GM12891 (cell line): ENCODE results near the gene RBMS3.

ENCODE experiments used
- DNase-seq: peaks from one replicate; pipeline ENCODE4 v3.0.0; 2011; ENCODE audit warnings: low spot score; ENCODE audit not compliant: insufficient read length
- FAIRE-seq: peaks from 2 replicates; lab custom pipeline; 2011; peaks lifted over from hg19 to GRCh38; lab: Jason Lieb, UNC
- PAX5 ChIP-seq: IDR thresholded peaks from 2 replicates; pipeline ENCODE4 v1.6.1; 2011; ENCODE audit warnings: low read length, moderate library complexity, mild to moderate bottlenecking; ENCODE audit not compliant: insufficient read depth, severe bottlenecking
- POLR2A ChIP-seq: IDR thresholded peaks from 2 replicates; pipeline ENCODE4 v1.6.1; 2011; ENCODE audit warnings: low read depth, low read length, control low read depth
- POLR2AphosphoS5 ChIP-seq: IDR thresholded peaks from 2 replicates; pipeline ENCODE4 v1.6.1; 2011; ENCODE audit warnings: low read depth, low read length, control low read depth
- POU2F2 ChIP-seq: IDR thresholded peaks from 2 replicates; pipeline ENCODE4 v1.6.1; 2011; ENCODE audit warnings: low read depth, mild to moderate bottlenecking, control low read depth, low read length, moderate library complexity
- SPI1 ChIP-seq: IDR thresholded peaks from 2 replicates; pipeline ENCODE4 v1.6.1; 2011; ENCODE audit warnings: low read depth, low read length, control low read depth
- TAF1 ChIP-seq: IDR thresholded peaks from 2 replicates; pipeline ENCODE4 v1.6.1; 2011; ENCODE audit warnings: low read depth, low read length, control low read depth

Gene RBMS3

DNA sequence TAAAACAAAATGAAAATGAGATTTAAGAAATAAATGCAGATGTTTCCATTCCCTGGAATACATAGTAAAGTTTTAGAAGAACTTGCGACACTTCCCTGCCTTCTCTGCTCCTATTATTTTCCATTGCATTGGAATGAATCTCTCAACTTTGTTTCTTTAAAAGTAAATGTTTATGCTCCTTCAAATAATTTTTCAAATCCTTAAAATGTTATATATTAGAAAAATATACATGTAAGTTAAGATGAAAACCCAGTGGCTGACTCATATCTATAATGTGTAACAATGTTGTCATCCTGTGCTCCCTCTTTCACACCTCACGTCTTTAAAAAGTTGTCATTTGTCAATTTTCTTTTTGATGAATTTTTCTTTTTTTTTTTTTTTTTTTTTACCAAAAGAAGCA lies 3.6 kb downstream of the RBMS3 start:
- FAIRE-seq (no peak), DNase-seq (no peak)
- TF ChIP-seq POLR2AphosphoS5 (no peak), TAF1 (no peak), POLR2A (no peak), SPI1 (no peak), PAX5 (no peak), POU2F2 (no peak)

DNA sequence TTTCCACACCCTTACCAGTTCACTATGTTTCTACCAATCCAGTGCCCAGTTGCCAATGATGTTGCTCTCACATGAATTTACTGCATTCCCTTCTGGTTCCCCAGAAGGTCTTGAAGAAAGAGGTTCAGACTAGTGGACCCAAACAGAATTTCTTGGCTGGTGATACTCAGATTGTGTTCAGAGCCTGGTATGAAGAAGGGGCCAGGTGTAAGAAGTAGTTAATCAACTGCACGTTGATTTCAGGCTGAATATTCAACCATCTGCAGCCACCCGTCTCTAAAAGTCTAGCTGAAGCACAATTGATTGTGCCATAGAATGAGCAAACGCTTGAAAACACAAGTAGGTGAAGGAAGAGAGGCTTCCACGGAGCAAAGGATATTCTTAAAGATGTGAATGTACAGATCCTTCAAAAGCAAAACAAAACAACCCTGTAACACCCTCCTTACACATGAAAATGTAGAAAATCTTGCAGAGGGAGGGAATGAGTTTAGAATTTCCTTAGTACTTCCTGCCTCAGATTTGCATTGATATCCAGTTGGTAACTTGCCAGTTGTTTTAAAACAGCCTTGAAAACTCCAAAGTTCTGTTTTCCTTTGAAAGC lies 4.7 kb downstream of the RBMS3 start:
- FAIRE-seq (peak; percentile 9), DNase-seq (no peak)

DNA sequence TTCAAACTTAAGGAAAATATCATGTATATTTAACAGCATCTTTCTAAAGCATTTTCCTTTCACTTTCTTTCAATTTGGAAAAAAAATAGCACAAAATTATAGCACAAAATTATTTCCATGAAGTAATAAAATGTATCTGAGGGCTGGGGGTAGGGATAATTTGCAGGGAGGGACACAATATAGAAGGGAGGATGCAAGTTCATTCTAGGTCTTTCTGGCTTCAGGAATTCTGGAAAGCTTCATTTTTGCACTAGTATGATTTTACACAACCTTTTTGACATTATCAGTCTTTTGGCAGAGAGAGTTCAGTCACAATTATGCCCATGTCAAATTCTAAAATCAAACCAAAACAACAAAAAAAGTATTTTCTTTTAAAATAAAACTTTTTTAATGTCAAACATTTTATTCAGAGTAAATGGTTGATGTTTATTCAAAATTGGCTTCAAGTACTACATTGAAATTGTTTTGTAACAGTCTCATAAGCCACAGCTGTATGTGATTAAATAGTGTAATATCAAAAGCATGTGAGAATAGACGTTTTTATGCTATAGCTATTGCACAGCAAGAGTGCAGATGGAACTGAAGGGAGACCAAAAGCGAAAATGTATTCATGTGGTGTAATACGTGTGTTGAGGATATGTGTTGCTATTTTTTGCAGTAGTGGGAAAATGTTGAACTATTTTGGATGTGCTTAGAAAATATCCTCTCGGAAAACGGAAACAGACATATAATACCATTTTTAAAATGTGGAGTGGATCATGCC lies 5.8 kb downstream of the RBMS3 start:
- FAIRE-seq (peak; percentile 5), DNase-seq (no peak)

More for the DNA sequence above, 4.7 kb downstream of the RBMS3 start:
- no peak for TF ChIP-seq POLR2A
- no peak for TF ChIP-seq TAF1
- no peak for TF ChIP-seq SPI1
- no peak for TF ChIP-seq POLR2AphosphoS5
- TF ChIP-seq POU2F2 = no peak
- TF ChIP-seq PAX5 = no peak

DNA sequence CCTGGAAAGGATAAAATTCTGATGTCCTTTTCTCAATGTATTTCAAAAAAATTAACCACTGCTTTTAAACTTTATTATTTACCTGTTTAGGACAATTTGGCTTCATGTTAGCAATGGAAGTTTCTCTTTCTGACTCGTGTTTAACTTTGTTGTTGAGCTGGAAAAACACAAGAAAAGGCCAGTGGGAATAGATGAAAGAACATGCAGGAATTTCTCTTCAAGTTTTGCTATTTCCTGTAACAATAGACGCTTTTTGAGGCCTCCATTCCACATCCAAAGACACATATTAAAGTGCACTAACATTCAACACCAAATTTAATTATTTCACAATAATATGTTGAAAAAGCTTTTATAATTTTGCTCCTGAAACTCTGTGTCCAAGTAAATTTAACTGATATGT lies 9.7 kb downstream of the RBMS3 start:
- TF ChIP-seq POLR2AphosphoS5 = no peak
- TF ChIP-seq POLR2A = no peak
- TF ChIP-seq POU2F2 = no peak
- no peak for TF ChIP-seq SPI1
- DNase-seq (no peak), FAIRE-seq (no peak)

More for the DNA sequence above, 5.8 kb downstream of the RBMS3 start:
- TF ChIP-seq POU2F2 (no peak), POLR2A (no peak), PAX5 (no peak), SPI1 (no peak), TAF1 (no peak), POLR2AphosphoS5 (no peak)

DNA sequence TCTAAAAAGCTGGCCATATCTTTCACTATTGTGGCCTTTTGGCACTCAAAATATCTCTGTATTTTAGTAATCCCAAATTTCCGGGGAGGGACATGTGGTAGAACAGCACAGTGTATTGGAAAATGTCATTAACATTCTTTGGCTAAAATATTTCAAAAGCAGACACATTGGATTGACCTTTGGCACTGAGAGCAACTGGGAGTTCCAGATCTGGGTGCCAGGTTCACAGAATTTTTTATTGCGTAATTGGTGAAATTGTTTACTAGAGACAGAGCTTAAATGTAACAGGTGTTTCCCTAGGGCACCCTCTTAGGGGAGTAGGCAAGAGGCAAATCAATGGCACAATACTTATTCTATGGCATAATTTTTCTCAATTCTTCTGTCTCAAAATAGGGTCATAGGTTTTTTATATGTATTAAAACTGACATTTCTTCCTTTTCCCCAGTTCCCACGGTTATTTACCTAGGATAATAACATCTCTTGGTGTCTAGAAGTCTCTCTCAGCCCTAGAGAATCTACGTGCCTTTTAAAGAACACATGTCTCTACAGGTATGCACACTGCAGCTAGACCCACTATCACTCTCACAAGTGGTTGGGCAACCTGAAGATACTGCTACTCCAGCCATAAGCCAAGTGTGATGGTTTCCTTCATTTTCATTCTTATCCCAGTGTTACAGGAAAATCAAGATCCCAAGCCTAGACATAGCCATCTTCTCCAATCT lies 10.6 kb downstream of the RBMS3 start:
- DNase-seq (no peak), FAIRE-seq (no peak)
- TF ChIP-seq POLR2A (no peak), TAF1 (no peak), POLR2AphosphoS5 (no peak), POU2F2 (no peak), PAX5 (no peak), SPI1 (no peak)

DNA sequence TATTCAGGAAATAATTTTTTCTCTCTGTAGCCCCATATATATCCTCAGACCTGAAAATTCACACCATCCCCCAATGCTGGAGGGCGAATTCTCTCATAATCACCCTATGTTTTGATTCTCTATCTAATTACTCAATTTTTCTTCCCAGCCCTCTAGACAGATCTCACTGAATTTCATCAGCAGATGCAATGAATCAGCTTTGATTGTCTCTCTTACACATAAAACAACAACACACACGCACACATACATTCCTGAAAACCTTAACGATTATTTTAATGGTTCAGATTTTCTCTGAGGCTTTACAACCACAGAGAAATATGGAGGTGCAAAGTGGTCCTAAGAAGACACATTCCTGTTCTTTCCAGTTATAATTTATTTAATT lies 11.1 kb downstream of the RBMS3 start:
- FAIRE-seq = no peak
- no peak for TF ChIP-seq POLR2A
- TF ChIP-seq POU2F2 = no peak
- no peak for TF ChIP-seq PAX5
- no peak for TF ChIP-seq SPI1
- no peak for TF ChIP-seq TAF1
- no peak for TF ChIP-seq POLR2AphosphoS5
- DNase-seq = no peak

DNA sequence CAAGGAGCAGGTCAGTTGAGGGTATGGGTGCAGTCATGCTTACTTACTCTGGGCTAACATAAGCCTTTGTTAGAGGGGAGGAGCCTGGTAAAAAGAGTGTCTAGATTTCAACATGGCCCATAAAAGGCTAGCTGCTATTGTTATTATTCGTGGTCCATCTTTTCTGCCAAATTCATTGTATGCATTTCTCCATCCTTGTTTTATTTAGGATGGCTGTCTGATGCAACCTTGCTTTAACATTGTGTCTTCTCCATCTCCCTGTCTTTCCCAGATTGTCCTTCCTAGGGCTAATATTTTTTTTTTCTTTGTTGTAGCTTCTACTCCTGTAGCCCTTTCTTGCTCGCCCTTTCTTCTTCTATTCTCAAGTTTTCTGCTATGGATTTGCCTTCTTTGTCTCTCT lies 12.6 kb downstream of the RBMS3 start:
- DNase-seq (no peak), FAIRE-seq (no peak)
- TF ChIP-seq POLR2AphosphoS5 (no peak), PAX5 (no peak), POU2F2 (no peak), TAF1 (no peak)

DNA sequence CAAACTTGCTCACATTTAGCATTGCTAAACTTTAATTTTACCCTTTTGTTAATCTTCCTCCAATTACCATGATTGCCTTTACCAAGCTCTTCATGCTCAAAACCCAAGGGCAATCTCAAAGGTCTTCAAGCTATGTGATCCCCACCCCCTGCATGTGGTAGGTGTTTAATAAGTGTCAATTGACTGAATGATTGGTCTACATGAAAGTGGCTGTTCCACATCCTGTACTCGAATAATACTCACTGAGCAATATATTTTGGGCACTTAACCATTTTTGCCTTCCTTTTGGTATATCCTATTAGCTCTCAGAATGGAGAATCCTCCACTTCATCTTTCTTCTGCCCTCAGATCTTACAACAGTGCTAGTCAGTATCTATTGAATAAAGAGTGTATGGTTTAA lies 17.1 kb downstream of the RBMS3 start:
- DNase-seq = no peak
- FAIRE-seq = peak; percentile 50
- no peak for TF ChIP-seq POU2F2
- no peak for TF ChIP-seq TAF1
- TF ChIP-seq PAX5 = no peak
- no peak for TF ChIP-seq SPI1
- TF ChIP-seq POLR2A = no peak
- no peak for TF ChIP-seq POLR2AphosphoS5

DNA sequence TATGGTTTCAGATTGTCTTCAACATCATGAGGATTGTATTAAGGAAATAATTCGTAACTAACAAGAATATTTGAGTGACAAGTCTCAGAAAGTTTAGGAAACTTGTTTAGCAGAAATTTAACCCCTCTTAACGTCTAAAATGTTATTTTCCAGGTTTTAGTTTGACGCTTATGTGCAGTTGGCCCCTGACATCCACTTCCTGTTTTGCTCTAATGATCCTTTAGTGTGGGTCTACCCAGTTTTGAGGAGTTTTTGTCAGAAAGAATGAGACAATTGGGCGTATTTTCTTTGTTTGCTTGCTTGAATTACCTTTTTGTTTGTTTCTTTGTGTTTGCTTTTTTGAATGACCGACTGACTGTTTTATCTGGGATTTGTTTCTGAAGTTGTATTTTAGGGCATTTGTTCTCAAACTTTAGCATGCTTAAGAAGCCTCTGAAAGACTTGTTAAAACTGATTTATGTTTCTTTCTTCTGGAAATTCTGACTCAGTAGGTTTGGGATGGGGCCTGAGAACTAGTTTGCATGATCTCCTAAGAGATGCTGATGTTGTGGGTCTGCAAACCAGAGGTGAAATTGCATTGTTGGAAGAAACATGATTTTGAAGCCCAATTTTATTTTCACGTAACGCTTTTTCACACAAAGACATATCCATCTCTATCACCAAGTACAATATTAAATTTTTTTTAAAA lies 20.6 kb downstream of the RBMS3 start:
- DNase-seq (no peak), FAIRE-seq (no peak)
- peak; percentile 86 for TF ChIP-seq SPI1
- no peak for TF ChIP-seq POLR2A

DNA sequence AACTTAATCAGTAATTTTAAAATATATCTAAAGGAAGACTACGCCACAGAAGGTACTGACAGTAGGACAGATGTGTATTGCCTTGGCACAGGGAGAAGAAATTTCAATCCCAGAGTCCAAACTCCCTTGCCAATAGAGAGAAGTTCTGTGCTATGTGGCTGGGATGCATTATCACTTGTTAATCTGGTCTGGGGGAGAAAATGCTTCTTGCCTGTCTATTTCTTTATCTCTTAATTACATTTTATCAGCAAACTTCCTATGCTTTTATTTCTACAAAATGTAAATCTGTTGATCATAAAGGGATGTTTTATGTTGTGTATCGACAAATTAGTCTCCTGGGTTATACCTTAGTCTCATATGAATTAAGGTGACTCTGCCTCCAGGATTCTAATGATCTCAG lies 21.7 kb downstream of the RBMS3 start:
- FAIRE-seq (no peak), DNase-seq (no peak)
- TF ChIP-seq PAX5 = no peak
- TF ChIP-seq SPI1 = no peak
- TF ChIP-seq POU2F2 = no peak
- TF ChIP-seq POLR2AphosphoS5 = no peak
- TF ChIP-seq TAF1 = no peak
- no peak for TF ChIP-seq POLR2A
